Osteoblast (primary cell): Measurements from ENCODE around the gene GOSR2. TPM values are rescaled to one million over a fixed set of nuclear protein-coding genes. Genes with fewer than 3 reads are reported as not detected.

Source experiments
- DNase-seq: peaks from one replicate; pipeline ENCODE4 v3.0.0; 2011; ENCODE audit warnings: low spot score, mixed read lengths; ENCODE audit not compliant: insufficient read length; ENCODE audit errors: missing footprints
- H2AFZ ChIP-seq: 2 replicates; pipeline ENCODE4 v1.6.0; 2011; ENCODE audit warnings: mild to moderate bottlenecking, low read length
- H3K27ac ChIP-seq: 2 replicates; pipeline ENCODE4 v1.5.1; 2011; ENCODE audit warnings: mild to moderate bottlenecking, low read depth, low read length, moderate library complexity
- H3K27me3 ChIP-seq: 2 replicates; pipeline ENCODE4 v1.6.0; 2012; ENCODE audit warnings: mild to moderate bottlenecking, control low read depth, inconsistent platforms, low read length, moderate library complexity; ENCODE audit not compliant: insufficient read depth
- H3K36me3 ChIP-seq: 2 replicates; pipeline ENCODE4 v1.5.1; 2011; ENCODE audit warnings: mild to moderate bottlenecking, low read length, control low read depth, moderate library complexity; ENCODE audit not compliant: insufficient read depth
- H3K4me1 ChIP-seq: 2 replicates; pipeline ENCODE4 v1.5.1; 2011; ENCODE audit warnings: mild to moderate bottlenecking, low read length, control low read depth, moderate library complexity; ENCODE audit not compliant: insufficient read depth
- H3K4me2 ChIP-seq: 2 replicates; pipeline ENCODE4 v1.6.0; 2011; ENCODE audit warnings: mild to moderate bottlenecking, low read length; ENCODE audit not compliant: insufficient read depth
- H3K4me3 ChIP-seq: fragments of 200-600 bp; sonication (generic); 3 replicates; pipeline ENCODE4 v1.5.1; 2012; ENCODE audit warnings: mild to moderate bottlenecking, low read length, inconsistent platforms; ENCODE audit not compliant: insufficient read depth
- H3K79me2 ChIP-seq: 2 replicates; pipeline ENCODE4 v1.6.0; 2012; ENCODE audit warnings: mild to moderate bottlenecking, low read length, control low read depth, inconsistent platforms; ENCODE audit not compliant: insufficient read depth
- H3K9me3 ChIP-seq: 2 replicates; pipeline ENCODE4 v1.5.1; 2011; ENCODE audit warnings: low read depth, low read length, control low read depth
- H4K20me1 ChIP-seq: 2 replicates; pipeline ENCODE4 v1.6.0; 2012; ENCODE audit warnings: mild to moderate bottlenecking, low read length, control low read depth; ENCODE audit not compliant: insufficient read depth
- CTCF ChIP-seq: IDR thresholded peaks from 2 replicates; pipeline ENCODE4 v1.5.1; 2011; ENCODE audit warnings: mild to moderate bottlenecking, low read depth, low read length, moderate library complexity; ENCODE audit errors: extremely low read depth
- total RNA-seq: library from RNA; depleted of rRNA; stranded (reverse); fragments of >200 nt; gene quantifications from 2 replicates; pipeline ENCODE4 v1.2.3, GENCODE V29; 2012

GOSR2 gene
- total RNA-seq, 1 donor, result 44.9 TPM

- Histone ChIP-seq H2AFZ (no peak overlapping the region), H3K27me3 (peaks cover 48% of the 10 kb centered on the region)
- no peak for TF ChIP-seq CTCF
Measured at GRCh38 chr17:46895171-46895570, 27.8 kb upstream of the GOSR2 start.

GRCh38 chr17:46896991-46897390, 26.0 kb upstream of the GOSR2 start:
- Histone ChIP-seq H3K27ac (no peak overlapping the region), H3K9me3 (peaks cover 3% of the 10 kb centered on the region), H3K79me2 (no peaks in the 10 kb centered on the region), H2AFZ (no peak overlapping the region), H3K36me3 (no peaks in the 10 kb centered on the region), H3K4me1 (no peaks in the 10 kb centered on the region), H4K20me1 (no peaks in the 10 kb centered on the region), H3K4me3 (no peak overlapping the region), H3K27me3 (peaks cover 38% of the 10 kb centered on the region), H3K4me2 (no peak overlapping the region)
- TF ChIP-seq CTCF, result no peak
- no peak for DNase-seq

More at GRCh38 chr17:46895171-46895570, 27.8 kb upstream of the GOSR2 start:
- Histone ChIP-seq H3K79me2 (no peaks in the 10 kb centered on the region), H3K27ac (no peak overlapping the region), H4K20me1 (no peaks in the 10 kb centered on the region), H3K4me2 (no peak overlapping the region), H3K4me1 (no peaks in the 10 kb centered on the region), H3K9me3 (peaks cover 3% of the 10 kb centered on the region), H3K36me3 (no peaks in the 10 kb centered on the region), H3K4me3 (no peak overlapping the region)
- no peak for DNase-seq

- Histone ChIP-seq H3K4me3 (no peak overlapping the region), H4K20me1 (no peaks in the 10 kb centered on the region), H3K36me3 (no peaks in the 10 kb centered on the region), H2AFZ (no peak overlapping the region), H3K27me3 (peaks cover 30% of the 10 kb centered on the region), H3K27ac (no peak overlapping the region), H3K4me2 (no peak overlapping the region), H3K4me1 (no peaks in the 10 kb centered on the region), H3K9me3 (peaks cover 3% of the 10 kb centered on the region), H3K79me2 (no peaks in the 10 kb centered on the region)
- no peak for DNase-seq
- no peak for TF ChIP-seq CTCF
Measured at GRCh38 chr17:46898364-46898763, 24.6 kb upstream of the GOSR2 start.

GRCh38 chr17:46898860-46899259, 24.1 kb upstream of the GOSR2 start:
- DNase-seq, result no peak
- Histone ChIP-seq H2AFZ (no peak overlapping the region), H3K79me2 (no peaks in the 10 kb centered on the region), H3K4me3 (no peak overlapping the region), H3K4me1 (no peaks in the 10 kb centered on the region), H4K20me1 (no peaks in the 10 kb centered on the region), H3K27me3 (peaks cover 25% of the 10 kb centered on the region), H3K36me3 (no peaks in the 10 kb centered on the region), H3K9me3 (peaks cover 3% of the 10 kb centered on the region), H3K4me2 (no peak overlapping the region), H3K27ac (no peak overlapping the region)
- TF ChIP-seq CTCF, result no peak
